Adrenal gland (tissue), 19 donors: ENCODE measurements around the gene ERCC6L. TPM values are rescaled to one million over a fixed set of nuclear protein-coding genes. Genes with fewer than 3 reads are reported as not detected.

ENCODE experiments used
- DNase-seq, 7 donors: peaks; one replicate each; pipeline ENCODE4 v3.0.0-alpha.2; 2019 to 2020
- H3K27ac ChIP-seq, 5 donors: fragments of 200-600 bp; sonication (generic) in 4 of 5; 1 replicate in 3 of 5; 2 replicates in 2 of 5; pipeline versions ENCODE4 v1.5.1 to v1.8.0; 2016 to 2020; ENCODE audit warnings: mild to moderate bottlenecking in 1 of 5
- H3K27me3 ChIP-seq: fragments of 200-600 bp; 2 replicates; pipeline ENCODE4 v1.8.0; 2021
- H3K36me3 ChIP-seq, 2 donors: fragments of 200-600 bp; replicated peaks in 1 of 2; 1 replicate in 1 of 2; 2 replicates in 1 of 2; pipeline versions ENCODE4 v1.5.1 to v1.8.0; 2018 to 2022
- H3K4me1 ChIP-seq, 2 donors: fragments of 200-600 bp; replicated peaks in 1 of 2; 1 replicate in 1 of 2; 2 replicates in 1 of 2; pipeline versions ENCODE4 v1.5.1 to v1.8.0; 2018 to 2021
- H3K4me3 ChIP-seq, 4 donors: fragments of 200-600 bp; sonication (generic) in 3 of 4; one replicate each; pipeline ENCODE4 v1.5.1; 2016 to 2018
- H3K9me3 ChIP-seq, 3 donors: fragments of 200-600 bp; sonication (generic) in 1 of 3; replicated peaks in 1 of 3; 1 replicate in 2 of 3; 2 replicates in 1 of 3; pipeline versions ENCODE4 v1.5.1 to v1.8.0; 2016 to 2021
- CTCF ChIP-seq, 6 experiments: fragments of 450-650 bp in 4 of 6; fragments of 200-600 bp in 2 of 6; sonication (generic) in 1 of 6; IDR thresholded peaks; 1 replicate in 5 of 6; 2 replicates in 1 of 6; pipeline versions ENCODE4 v1.5.1 to v1.8.0; 2016 to 2021; ENCODE audit warnings: antibody characterized with exemption in 6 of 6, mild to moderate bottlenecking in 2 of 6, moderate library complexity in 1 of 6
- POLR2A ChIP-seq, 2 donors: fragments of 450-650 bp; IDR thresholded peaks; one replicate each; pipeline ENCODE4 v1.6.1; 2017; ENCODE audit warnings: antibody characterized with exemption in 2 of 2, mild to moderate bottlenecking in 2 of 2, moderate library complexity in 1 of 2
- WGBS, 4 donors: extraction: QIAGEN DNeasy Blood & Tissue Kit in 2 of 4; methylation state at CpG; one replicate each; pipeline versions ENCODE4 v1.1.5 to v1.1.7; 2013 to 2017; 5-methylcytosine and 5-hydroxymethylcytosine counted together
- intact Hi-C, 2 donors: fragments of 100-400 bp; cut with DNase I; formaldehyde crosslinking; loops; one replicate each; pipeline versions ENCODE4 v1.14.1 to v1.15.0; 2022 to 2023
- long read RNA-seq, 10 donors: library from polyadenylated mRNA in 3 of 10; unstranded in 2 of 10; stranded (forward) in 1 of 10; transcript quantifications; one replicate each; pipeline ENCODE4 v2.0.0 and lab custom pipeline, GENCODE V29; 2021 to 2026
- polyA plus RNA-seq, 3 donors: library from polyadenylated mRNA; stranded (reverse); fragments of 200-250 nt in 2 of 3; fragments of 350-450 nt in 1 of 3; fragmentation: Illumina TruSeq in 1 of 3; extraction: RNeasy Lipid Tissue Mini Kit (QIAGEN cat#74804) in 1 of 3; gene quantifications; one replicate each; pipeline ENCODE4 v1.2.3, GENCODE V29; 2013 to 2014
- total RNA-seq, 9 donors: library from RNA; depleted of rRNA in 4 of 9; stranded (reverse); fragments of >200 nt in 4 of 9; fragments of 120-200 nt in 1 of 9; fragmentation: NEBNext Ultra II Directional in 1 of 9; extraction: Animal tissue kit (Norgen Biotek cat#: 25700) in 1 of 9; gene quantifications; one replicate each; pipeline versions ENCODE4 v1.1.0 to v1.2.4, GENCODE V29; 2013 to 2023
- donor health status: healthy with polysubstance abuse.
- donor health status: Bipolar disorder and iron deficiency.
- donor health status: DM: yes; HTN: yes; CAD: no.
- donor health status: DM: no; HTN: no; CAD: no.
- donor health status: DM: no; HTN: no; CAD: no.
- donor health status: DM: yes; HTN: yes; CAD: no.

Gene ERCC6L
- total RNA-seq (1 to 10 TPM in 1 of 9 donors, under 1 TPM in 6, not detected in 2; 0.08 to 1.8 (median 0.14) TPM), polyA plus RNA-seq (under 1 TPM in 1 of 3 donors, not detected in 2; 0.33 TPM)
- long read RNA-seq, donor 1: 0 reads
- long read RNA-seq, donor 2: 0 reads
- long read RNA-seq, donor 3: 0 reads
- long read RNA-seq, donor 4: 0 reads
- long read RNA-seq, donor 5: 0 reads
- long read RNA-seq, donor 6: 0 reads
- long read RNA-seq, donor 7: 0 reads
- long read RNA-seq, donor 8: 0 reads
- long read RNA-seq, donor 9: 0 reads
- long read RNA-seq, donor 10: 0 reads

- Histone ChIP-seq H3K36me3 (no peaks in the 10 kb centered on the region), H3K4me1 (no peaks in the 10 kb centered on the region), H3K27me3 (peaks cover 6% of the 10 kb centered on the region), H3K9me3 (no peaks in the 10 kb centered on the region), H3K4me3 (no peak within 1 kb of the TSS), H3K27ac (peak within 1 kb of the TSS in 2 of 5 donors; percentile 64 to 71)
- DNase-seq: peak; percentile 84 to 92 (median 88)
- WGBS, 4 donors: 0 to 37% (median 12%) methylated on average over 9 to 59 of the region's 59 CpGs
- TF ChIP-seq POLR2A (IDR thresholded peaks at IDR 0.05) (peak in 1 of 2 donors; percentile 64), CTCF (IDR thresholded peaks at IDR 0.05) (no peak)
- intact Hi-C loops: no loop called here
Observed at GRCh38 chrX:72238721-72239475, at the start of gene ERCC6L. Gene ERCC6L, minus strand, starts transcription at chrX:72239027. Its CDS starts 116 bp downstream, at chrX:72238911.

- intact Hi-C loops: no loop called here
- TF ChIP-seq POLR2A (IDR thresholded peaks at IDR 0.05): no peak
- no peak for TF ChIP-seq CTCF (IDR thresholded peaks at IDR 0.05)
- WGBS, 4 donors: 94 to 100% (median 99%) methylated on average over 1 of the region's 1 CpG
- H3K27ac ChIP-seq: no peak overlapping the region
- DNase-seq: no peak
- H3K4me1 ChIP-seq: no peaks in the 10 kb centered on the region
- no peak overlapping the region for H3K4me3 ChIP-seq
- H3K27me3 ChIP-seq: peaks cover 3% of the 10 kb centered on the region
- H3K9me3 ChIP-seq: no peaks in the 10 kb centered on the region
- no peaks in the 10 kb centered on the region for H3K36me3 ChIP-seq
Observed at GRCh38 chrX:72282302-72282701, 43.5 kb upstream of the ERCC6L start.

GRCh38 chrX:72280321-72280845 is 41.6 kb upstream of the ERCC6L start:
- Histone ChIP-seq H3K27ac (no peak overlapping the region), H3K9me3 (no peaks in the 10 kb centered on the region), H3K36me3 (peaks cover 0 to 4% of the 10 kb centered on the region in 2 donors), H3K4me1 (peaks cover 8 to 10% of the 10 kb centered on the region in 2 donors), H3K27me3 (no peaks in the 10 kb centered on the region), H3K4me3 (no peak overlapping the region)
- intact Hi-C loops: no loop called here
- WGBS, 4 donors: 53 to 69% (median 55%) methylated on average over 4 to 5 of the region's 5 CpGs
- peak in 1 of 7 donors; percentile 8 for DNase-seq
- TF ChIP-seq CTCF (IDR thresholded peaks at IDR 0.05) (no peak), POLR2A (IDR thresholded peaks at IDR 0.05) (no peak)

- H3K4me1 ChIP-seq: peaks cover 10 to 23% of the 10 kb centered on the region in 2 donors
- intact Hi-C loops: no loop called here
- no peaks in the 10 kb centered on the region for H3K9me3 ChIP-seq
- no peak for DNase-seq
- H3K27me3 ChIP-seq: no peaks in the 10 kb centered on the region
- WGBS, 4 donors: 0 to 1% (median 0%) methylated on average over 3 to 18 of the region's 18 CpGs
- peak overlapping the region in 3 of 4 donors; percentile 25 to 84 (median 84) for H3K4me3 ChIP-seq
- peak overlapping the region; percentile 16 to 91 (median 79) for H3K27ac ChIP-seq
- H3K36me3 ChIP-seq: peaks cover 0 to 43% of the 10 kb centered on the region in 2 donors
- TF ChIP-seq POLR2A (IDR thresholded peaks at IDR 0.05): no peak
- TF ChIP-seq CTCF (IDR thresholded peaks at IDR 0.05): no peak
Observed at GRCh38 chrX:72276478-72276953, 37.7 kb upstream of the ERCC6L start.
